ENCODE data around the gene FBXW12.
A peak's percentile ranks its signal among the peaks of the same experiment; 100 is the strongest.

FBXW12 gene

GRCh38 chr3:48436855-48437254 is 64.8 kb downstream of the FBXW12 start:
- DNase-seq = no peak

GRCh38 chr3:48437812-48438211 is 65.8 kb downstream of the FBXW12 start:
- no peak for DNase-seq

GRCh38 chr3:48439820-48440589 is 68.0 kb downstream of the FBXW12 start, which contains the start of the genes CCDC51 and TMA7:
Gene CCDC51, minus strand, starts transcription at chr3:48440119. Its CDS starts 4,991 bp downstream, at chr3:48435128.
Gene TMA7, plus strand, starts transcription at chr3:48440257. Its CDS starts 40 bp downstream, at chr3:48440297.
- peak; percentile 98 for DNase-seq

GRCh38 chr3:48440590-48440958 is 68.6 kb downstream of the FBXW12 start:
- DNase-seq = no peak

- DNase-seq = no peak
Measured at GRCh38 chr3:48441940-48442339, 69.9 kb downstream of the FBXW12 start.
